ENCODE measurements around the gene SMARCD3. TPM values are rescaled to one million over a fixed set of nuclear protein-coding genes. Genes with fewer than 3 reads are reported as not detected.

SMARCD3 gene
- total and polyA plus RNA-seq, 4 donors: 1.8 to 5.6 (median 2.1) TPM

GRCh38 chr7:151249034-151249731 lies 689 bp upstream of the SMARCD3 start:
- peak overlapping the region in 2 of 3 donors; percentile 30 to 55 for H3K4me3 ChIP-seq (ENCODE audit: low read depth in 1 of 3, low read length in 3 of 3)
- H3K4me1 ChIP-seq (ENCODE audit: control insufficient read depth in 4 of 4, insufficient read depth in 4 of 4, low read length in 3 of 4): peaks cover 11 to 28% (median 21%) of the 10 kb centered on the region in 4 donors
- H3K27ac ChIP-seq (ENCODE audit: low read depth in 1 of 2, low read length in 2 of 2): peak overlapping the region; percentile 63 to 73
- no peak for DNase-seq (ENCODE audit: low spot score)
- no peaks in the 10 kb centered on the region for H3K36me3 ChIP-seq (ENCODE audit: control insufficient read depth in 4 of 4, insufficient read depth in 3 of 4, low read depth in 1 of 4, low read length in 3 of 4)
- TF ChIP-seq EGR1 (IDR thresholded peaks at IDR 0.05; ENCODE audit: low read depth in 2 of 2) (no peak), YY1 (IDR thresholded peaks at IDR 0.05) (no peak), SP1 (IDR thresholded peaks at IDR 0.05) (no peak), ZBTB33 (IDR thresholded peaks at IDR 0.05) (no peak), MAX (IDR thresholded peaks at IDR 0.05) (no peak), FOXA2 (IDR thresholded peaks at IDR 0.05) (no peak), RAD21 (IDR thresholded peaks at IDR 0.05) (no peak), GABPA (IDR thresholded peaks at IDR 0.05 in 1 of 2, conservative IDR thresholded peaks at IDR 0.05 in 1 of 2) (no peak), NR2F2 (IDR thresholded peaks at IDR 0.05) (no peak), ATF3 (IDR thresholded peaks at IDR 0.05) (no peak), TAF1 (conservative IDR thresholded peaks at IDR 0.05) (no peak), RXRA (IDR thresholded peaks at IDR 0.05) (no peak), FOXA1 (IDR thresholded peaks at IDR 0.05) (no peak), HNF4A (conservative IDR thresholded peaks at IDR 0.05) (no peak), REST (IDR thresholded peaks at IDR 0.05) (no peak)
- H3K9ac ChIP-seq (ENCODE audit: low read depth in 1 of 2, low read length in 2 of 2): no peak overlapping the region
- WGBS: 11% methylated on average over 45 of the region's 45 CpGs
- H3K9me3 ChIP-seq (ENCODE audit: control insufficient read depth in 4 of 4, low read length in 3 of 4): no peaks in the 10 kb centered on the region
- peaks cover 0 to 10% (median 0%) of the 10 kb centered on the region in 4 donors for H3K27me3 ChIP-seq (ENCODE audit: control insufficient read depth in 4 of 4, insufficient read depth in 4 of 4, low read length in 3 of 4)

GRCh38 chr7:151247611-151248345 lies 716 bp downstream of the SMARCD3 start:
- Histone ChIP-seq H3K27me3 (ENCODE audit: control insufficient read depth in 4 of 4, insufficient read depth in 4 of 4, low read length in 3 of 4) (peaks cover 0 to 7% (median 0%) of the 10 kb centered on the region in 4 donors), H3K9me3 (ENCODE audit: control insufficient read depth in 4 of 4, low read length in 3 of 4) (no peaks in the 10 kb centered on the region), H3K9ac (ENCODE audit: low read depth in 1 of 2, low read length in 2 of 2) (no peak overlapping the region), H3K4me1 (ENCODE audit: control insufficient read depth in 4 of 4, insufficient read depth in 4 of 4, low read length in 3 of 4) (peaks cover 11 to 37% (median 22%) of the 10 kb centered on the region in 4 donors), H3K4me3 (ENCODE audit: low read depth in 1 of 3, low read length in 3 of 3) (peak overlapping the region in 2 of 3 donors; percentile 51 to 55), H3K27ac (ENCODE audit: low read depth in 1 of 2, low read length in 2 of 2) (peak overlapping the region; percentile 60 to 71), H3K36me3 (ENCODE audit: control insufficient read depth in 4 of 4, insufficient read depth in 3 of 4, low read depth in 1 of 4, low read length in 3 of 4) (no peaks in the 10 kb centered on the region)
- 23% methylated on average over 29 of the region's 29 CpGs for WGBS
- TF ChIP-seq FOXA1 (IDR thresholded peaks at IDR 0.05) (no peak), MAX (IDR thresholded peaks at IDR 0.05) (no peak), YY1 (IDR thresholded peaks at IDR 0.05) (no peak), EGR1 (IDR thresholded peaks at IDR 0.05; ENCODE audit: low read depth in 2 of 2) (no peak), GABPA (IDR thresholded peaks at IDR 0.05 in 1 of 2, conservative IDR thresholded peaks at IDR 0.05 in 1 of 2) (no peak), NR2F2 (IDR thresholded peaks at IDR 0.05) (no peak), RXRA (IDR thresholded peaks at IDR 0.05) (no peak), HNF4G (IDR thresholded peaks at IDR 0.05) (no peak), ATF3 (IDR thresholded peaks at IDR 0.05) (no peak), FOXA2 (IDR thresholded peaks at IDR 0.05) (no peak), JUND (IDR thresholded peaks at IDR 0.05) (no peak), RAD21 (IDR thresholded peaks at IDR 0.05) (no peak), HNF4A (conservative IDR thresholded peaks at IDR 0.05) (no peak), CTCF (IDR thresholded peaks at IDR 0.05; ENCODE audit: low read depth, low read length, missing input control) (no peak), ZBTB33 (IDR thresholded peaks at IDR 0.05) (no peak)
- no peak for DNase-seq (ENCODE audit: low spot score)
